NCI-H524 treated with DMSO at 0.1 percent for 48 hours (cell line): ENCODE data around the gene POMGNT2.
"Not testable (repeated sequence)": the region's sequence is repeated elsewhere in the genome, so short reads cannot be mapped to it uniquely, and the experiment has no call there.

Source experiments
- DNase-seq: peaks from one replicate; lab custom pipeline; 2025; lab: John Stamatoyannopoulos, UW

The POMGNT2 gene

GRCh38 chr3:43075904-43076661 is 29.8 kb downstream of the POMGNT2 start:
- no peak for DNase-seq

- no peak for DNase-seq
Measured at GRCh38 chr3:43074901-43075689, 30.8 kb downstream of the POMGNT2 start.

GRCh38 chr3:43074482-43074881 is 31.4 kb downstream of the POMGNT2 start:
- no peak for DNase-seq

- no peak for DNase-seq
Measured at GRCh38 chr3:43073836-43074220, 32.1 kb downstream of the POMGNT2 start.

- no peak for DNase-seq
Measured at GRCh38 chr3:43073116-43073835, 32.6 kb downstream of the POMGNT2 start.

GRCh38 chr3:43072361-43072760 is 33.5 kb downstream of the POMGNT2 start:
- no peak for DNase-seq

GRCh38 chr3:43071313-43071893 is 34.5 kb downstream of the POMGNT2 start:
- DNase-seq: no peak

GRCh38 chr3:43070670-43071069 is 35.2 kb downstream of the POMGNT2 start:
- not testable (repeated sequence) for DNase-seq

GRCh38 chr3:43063114-43063513 is 42.8 kb downstream of the POMGNT2 start:
- no peak for DNase-seq

GRCh38 chr3:43062564-43063040 is 43.3 kb downstream of the POMGNT2 start:
- no peak for DNase-seq

GRCh38 chr3:43062040-43062563 is 43.8 kb downstream of the POMGNT2 start:
- DNase-seq: no peak

- DNase-seq: no peak
Measured at GRCh38 chr3:43061101-43061895, 44.6 kb downstream of the POMGNT2 start.

GRCh38 chr3:43059456-43059855 is 46.4 kb downstream of the POMGNT2 start:
- no peak for DNase-seq

GRCh38 chr3:43055806-43056770 is 49.8 kb downstream of the POMGNT2 start:
- DNase-seq: no peak

- no peak for DNase-seq
Measured at GRCh38 chr3:43055393-43055792, 50.5 kb downstream of the POMGNT2 start.

- no peak for DNase-seq
Measured at GRCh38 chr3:43054754-43055153, 51.1 kb downstream of the POMGNT2 start.

- no peak for DNase-seq
Measured at GRCh38 chr3:43053291-43053690, 52.6 kb downstream of the POMGNT2 start.

GRCh38 chr3:43048470-43048869 is 57.4 kb downstream of the POMGNT2 start:
- no peak for DNase-seq

GRCh38 chr3:43046583-43046982 is 59.3 kb downstream of the POMGNT2 start:
- no peak for DNase-seq

- not testable (repeated sequence) for DNase-seq
Measured at GRCh38 chr3:43045079-43045478, 60.8 kb downstream of the POMGNT2 start.
